HepG2 (cell line): ENCODE results near the gene PVR. TPM values are rescaled to one million over a fixed set of nuclear protein-coding genes. Genes with fewer than 3 reads are reported as not detected.

Experiments used
- ATAC-seq: fragments of 200-7000 bp; cut with Tn5 transposase; 3 replicates; pipeline ENCODE4 v1.9.1; 2020; ENCODE audit warnings: mild to moderate bottlenecking, moderate library complexity
- BruUV-seq: library from RNA; stranded (reverse); fragments of 400-500 nt; replicated peaks from 2 replicates; lab custom pipeline; 2021; lab: Mats Ljungman, UMichigan
- CTCF ChIA-PET: fragments of 300-600 bp; formaldehyde crosslinking; extraction: SDS; loops from one replicate; lab custom pipeline; 2021; ENCODE audit warnings: low total read pairs, inconsistent platforms, low intra/inter-chr PET ratio; lab: Yijun Ruan, JAX
- POLR2A ChIA-PET: fragments of 350-600 bp; sonication (Branson Sonifier 250); formaldehyde crosslinking; loops from one replicate; lab custom pipeline; 2020; ENCODE audit warnings: antibody characterized with exemption, inconsistent platforms; lab: Yijun Ruan, JAX
- DNase-seq: peaks from one replicate; pipeline ENCODE4 v3.0.0-alpha.2; 2015; ENCODE audit warnings: low spot score
- FAIRE-seq: peaks from 3 replicates; lab custom pipeline; 2011; peaks lifted over from hg19 to GRCh38; lab: Jason Lieb, UNC
- H2AFZ ChIP-seq: one replicate; pipeline ENCODE4 v1.6.1; 2011; ENCODE audit warnings: low read length, inconsistent platforms
- H3K27ac ChIP-seq: fragments of 300-600 bp; 3 replicates; pipeline ENCODE4 v1.8.0; 2011; ENCODE audit warnings: mixed run types, mild to moderate bottlenecking, mixed read lengths, low read length, inconsistent platforms; ENCODE audit not compliant: insufficient read depth; ENCODE audit errors: extremely low read length
- H3K27me3 ChIP-seq, 2 experiments: fragments of 200-600 bp in 1 of 2; 2 replicates in 1 of 2; 3 replicates in 1 of 2; pipeline versions ENCODE4 v1.6.0 to v1.8.0; 2011; ENCODE audit warnings: low read length in 2 of 2, mild to moderate bottlenecking in 2 of 2, moderate library complexity in 2 of 2, inconsistent platforms in 1 of 2; ENCODE audit not compliant: insufficient read depth in 2 of 2, control insufficient read depth in 1 of 2
- H3K36me3 ChIP-seq, 2 experiments: fragments of 200-600 bp in 1 of 2; replicated peaks in 1 of 2; 2 replicates in 1 of 2; 3 replicates in 1 of 2; pipeline versions ENCODE4 v1.5.1 to v1.8.0; 2011; ENCODE audit warnings: low read length in 2 of 2, inconsistent platforms in 1 of 2; ENCODE audit not compliant: insufficient read depth in 2 of 2, control insufficient read depth in 1 of 2
- H3K4me1 ChIP-seq: 2 replicates; pipeline ENCODE4 v1.5.1; 2012; ENCODE audit warnings: low read length, inconsistent platforms; ENCODE audit not compliant: insufficient read depth
- H3K4me2 ChIP-seq: 2 replicates; pipeline ENCODE4 v1.6.0; 2011; ENCODE audit warnings: low read depth, low read length, inconsistent platforms
- H3K4me3 ChIP-seq, 3 experiments: fragments of 200-600 bp in 1 of 3; sonication (generic), shearing (Covaris generic) in 1 of 3; replicated peaks in 1 of 3; 2 replicates each; pipeline ENCODE4 v1.5.1; 2011 to 2016; ENCODE audit warnings: low read length in 3 of 3, inconsistent platforms in 2 of 3, low read depth in 2 of 3, mild to moderate bottlenecking in 2 of 3, control low read depth in 1 of 3, mixed read lengths in 1 of 3; ENCODE audit not compliant: insufficient read depth in 1 of 3
- H3K79me2 ChIP-seq: one replicate; pipeline ENCODE4 v1.6.1; 2011; ENCODE audit warnings: low read length, inconsistent platforms; ENCODE audit not compliant: insufficient read depth
- H3K9ac ChIP-seq: 2 replicates; pipeline ENCODE4 v1.6.0; 2011; ENCODE audit warnings: mild to moderate bottlenecking, low read depth, low read length, inconsistent platforms; ENCODE audit not compliant: insufficient read depth
- H3K9me3 ChIP-seq: 2 replicates; pipeline ENCODE4 v1.5.1; 2012; ENCODE audit warnings: mild to moderate bottlenecking, low read length
- H4K20me1 ChIP-seq: 2 replicates; pipeline ENCODE4 v1.6.0; 2011; ENCODE audit warnings: inconsistent platforms, mild to moderate bottlenecking, low read length, moderate library complexity; ENCODE audit not compliant: insufficient read depth
- ATF6 ChIP-seq: sonication (generic); formaldehyde crosslinking; conservative IDR thresholded peaks from 2 replicates; pipeline ENCODE4 v1.4.0; 2020; ENCODE audit warnings: missing genetic modification reagents
- CREM ChIP-seq, 2 experiments: sonication (generic) in 1 of 2; formaldehyde crosslinking in 1 of 2; IDR thresholded peaks; 2 replicates each; pipeline versions ENCODE4 v1.4.0 to v1.6.1; 2016 to 2020; ENCODE audit warnings: antibody characterized with exemption in 1 of 2, mild to moderate bottlenecking in 1 of 2, missing genetic modification reagents in 1 of 2
- FIP1L1 ChIP-seq: fragments of 200-400 bp; formaldehyde crosslinking; IDR thresholded peaks from 2 replicates; pipeline ENCODE4 v1.6.1; 2018; ENCODE audit warnings: low read depth, mild to moderate bottlenecking, low read length, moderate library complexity, borderline replicate concordance; ENCODE audit not compliant: insufficient read depth
- FOXA1 ChIP-seq, 2 experiments: fragments of 450-650 bp in 1 of 2; sonication (generic) in 1 of 2; formaldehyde crosslinking in 1 of 2; IDR thresholded peaks; 2 replicates each; pipeline versions ENCODE4 v1.4.0 to v1.6.1; 2016 to 2020; ENCODE audit warnings: missing genetic modification reagents in 1 of 2
- ISL2 ChIP-seq: sonication (generic); formaldehyde crosslinking; IDR thresholded peaks from 2 replicates; pipeline ENCODE4 v1.5.0; 2020; ENCODE audit warnings: missing genetic modification reagents
- KDM3A ChIP-seq: IDR thresholded peaks from 2 replicates; pipeline ENCODE4 v1.6.1; 2018; ENCODE audit warnings: low read depth, missing compliant biosample characterization
- KLF9 ChIP-seq: IDR thresholded peaks from 2 replicates; pipeline ENCODE4 v1.6.1; 2016; ENCODE audit warnings: low read depth
- KMT2B ChIP-seq: IDR thresholded peaks from 2 replicates; pipeline ENCODE4 v1.6.1; 2016; ENCODE audit warnings: missing genetic modification reagents, missing compliant biosample characterization
- NFKB2 ChIP-seq: sonication (generic); formaldehyde crosslinking; IDR thresholded peaks from 2 replicates; pipeline ENCODE4 v1.4.0; 2020; ENCODE audit warnings: missing genetic modification reagents, borderline replicate concordance
- RELA ChIP-seq: sonication (generic); formaldehyde crosslinking; IDR thresholded peaks from 2 replicates; pipeline ENCODE4 v1.4.0; 2020; ENCODE audit warnings: missing genetic modification reagents
- ZMAT5 ChIP-seq: sonication (generic); formaldehyde crosslinking; IDR thresholded peaks from 2 replicates; pipeline ENCODE4 v1.5.0; 2020; ENCODE audit warnings: mild to moderate bottlenecking, low read depth, missing genetic modification reagents, borderline replicate concordance
- ZNF282 ChIP-seq: fragments of 450-650 bp; IDR thresholded peaks from 2 replicates; pipeline ENCODE4 v1.6.1; 2018; ENCODE audit not compliant: partially characterized antibody
- ZNF30 ChIP-seq: sonication (generic); formaldehyde crosslinking; IDR thresholded peaks from 2 replicates; pipeline ENCODE4 v1.5.0; 2020; ENCODE audit warnings: mild to moderate bottlenecking, missing genetic modification reagents
- ZNF513 ChIP-seq: sonication (generic); formaldehyde crosslinking; conservative IDR thresholded peaks from 2 replicates; pipeline ENCODE4 v1.5.0; 2020; ENCODE audit warnings: missing genetic modification reagents
- ZNF781 ChIP-seq: sonication (generic); formaldehyde crosslinking; IDR thresholded peaks from 2 replicates; pipeline ENCODE4 v1.5.1; 2020; ENCODE audit warnings: borderline replicate concordance, mild to moderate bottlenecking, missing genetic modification reagents; ENCODE audit errors: not compliant biosample characterization
- ZUFSP ChIP-seq: sonication (generic); formaldehyde crosslinking; IDR thresholded peaks from 2 replicates; pipeline ENCODE4 v1.9.0; 2021; ENCODE audit warnings: missing genetic modification reagents, mild to moderate bottlenecking, borderline replicate concordance
- ZZZ3 ChIP-seq: sonication (generic); formaldehyde crosslinking; IDR thresholded peaks from 2 replicates; pipeline ENCODE4 v1.4.0; 2020; ENCODE audit warnings: missing genetic modification reagents, mild to moderate bottlenecking, borderline replicate concordance
- WGBS: methylation state at CpG from one replicate; pipeline ENCODE4 v1.1.6; 2017; ENCODE audit warnings: low lambda C conversion rate; 5-methylcytosine and 5-hydroxymethylcytosine counted together
- in situ Hi-C: cut with HindIII; loops from 2 replicates; pipeline ENCODE4 v1.10.0; 2017; ENCODE audit warnings: low pct_unique_long_range_greater_than_20kb; ENCODE audit not compliant: extremely low pct_ligation_motif_present
- intact Hi-C: fragments of 100-400 bp; cut with micrococcal nuclease; formaldehyde crosslinking; loops from one replicate; pipeline ENCODE4 v1.10.0; 2022; ENCODE audit not compliant: unreplicated experiment
- polyA plus RNA-seq, 8 experiments: library from polyadenylated mRNA; depleted of rRNA in 3 of 8; stranded (reverse) in 7 of 8; unstranded in 1 of 8; fragments of >200 nt; fragmentation: Illumina TruSeq in 4 of 8; extraction: Trizol in 4 of 8; gene quantifications; 2 replicates each; pipeline versions ENCODE4 v1.2.1 to v1.2.3, GENCODE V29; 2011 to 2016; ENCODE audit warnings: low read depth in 4 of 8, missing spikeins in 1 of 8, mixed read lengths in 1 of 8; ENCODE audit not compliant: insufficient read depth in 1 of 8
- total RNA-seq, 5 experiments: library from RNA; depleted of rRNA; stranded (reverse); fragments of >200 nt; fragmentation: Illumina TruSeq; extraction: Trizol; gene quantifications; 2 replicates each; pipeline ENCODE4 v1.2.3, GENCODE V29; 2016; ENCODE audit warnings: low read depth in 1 of 5

PVR gene
- total and polyA plus RNA-seq, 2 of the 13 experiments (the other 11 are each of a cell fraction or from before 2014, with no cell fraction given): 43.4 to 46.6 TPM

- TF ChIP-seq CREM (IDR thresholded peaks at IDR 0.05) (no peak), CREM (CRISPR knock-in tag; IDR thresholded peaks at IDR 0.05) (no peak), ZNF30 (CRISPR knock-in tag) (no peak), ISL2 (no peak), FIP1L1 (no peak), ZUFSP (CRISPR knock-in tag) (no peak), NFKB2 (no peak), ZNF513 (no peak)
Measured at GRCh38 chr19:44684892-44685863, 41.5 kb downstream of the PVR start (continued).

- no peak for ATAC-seq
- TF ChIP-seq KMT2B (no peak), ZNF781 (CRISPR knock-in tag) (no peak), RELA (CRISPR knock-in tag) (no peak), ATF6 (CRISPR knock-in tag) (no peak), ZNF282 (no peak), FOXA1 (IDR thresholded peaks at IDR 0.05) (no peak), FOXA1 (CRISPR knock-in tag; IDR thresholded peaks at IDR 0.05) (no peak), KLF9 (CRISPR knock-in tag) (no peak), ZMAT5 (CRISPR knock-in tag) (no peak), KDM3A (CRISPR knock-in tag) (no peak), ZZZ3 (CRISPR knock-in tag) (no peak)
Measured at GRCh38 chr19:44685877-44686276, 42.2 kb downstream of the PVR start.

More at GRCh38 chr19:44685877-44686276, 42.2 kb downstream of the PVR start:
- 91% methylated on average over 4 of the region's 4 CpGs for WGBS
- Histone ChIP-seq H3K9me3 (no peaks in the 10 kb centered on the region), H3K4me2 (no peak overlapping the region), H3K9ac (no peak overlapping the region), H4K20me1 (no peaks in the 10 kb centered on the region), H3K27me3 (no peaks in the 10 kb centered on the region), H2AFZ (no peak overlapping the region), H3K27ac (no peak overlapping the region), H3K79me2 (no peaks in the 10 kb centered on the region), H3K4me3 (no peak overlapping the region), H3K36me3 (peaks cover 0 to 1% of the 10 kb centered on the region in 2 experiments; a peak in 1 of 5 replicates), H3K4me1 (peaks cover 34% of the 10 kb centered on the region)
- ChIA-PET CTCF (no interaction called here), POLR2A (interaction anchor here (0.7 kb wide), 1 partner anchor 9 kb away, joined by 3 read pairs; no protein-coding TSS in a partner anchor)
- FAIRE-seq: no peak
- BruUV-seq: no TSS peak
- intact Hi-C loops: no loop called here
- in situ Hi-C loops: loop anchor here (5.0 kb wide), 3 partner anchors 36 to 161 kb away; partner anchors contain the start of gene NECTIN2
- DNase-seq: no peak
